K562 (cell line): ENCODE measurements around the gene EPHB4. TPM values are rescaled to one million over a fixed set of nuclear protein-coding genes. Genes with fewer than 3 reads are reported as not detected.
A peak's percentile ranks its signal among the peaks of the same experiment; 100 is the strongest.

ENCODE experiments used
- AFF4 ChIP-seq: sonication (generic); formaldehyde crosslinking; IDR thresholded peaks from 2 replicates; pipeline ENCODE4 v1.8.0; 2023; ENCODE audit warnings: mild to moderate bottlenecking, missing genetic modification reagents
- BCOR ChIP-seq: fragments of 450-650 bp; IDR thresholded peaks from 2 replicates; pipeline ENCODE4 v1.6.1; 2016
- CEBPB ChIP-seq: fragments of 450-650 bp; IDR thresholded peaks from 2 replicates; pipeline ENCODE4 v1.6.1; 2016; ENCODE audit warnings: missing genetic modification characterization, missing compliant biosample characterization
- CTCF ChIP-seq, 3 experiments: IDR thresholded peaks in 2 of 3; conservative IDR thresholded peaks in 1 of 3; 2 replicates each; pipeline ENCODE4 v1.5.1; 2011 to 2012; ENCODE audit warnings: low read length in 3 of 3, mild to moderate bottlenecking in 3 of 3, control low read depth in 2 of 3, improper control_type of control experiment in 1 of 3, inconsistent platforms in 1 of 3, low read depth in 1 of 3, mixed read lengths in 1 of 3, moderate library complexity in 1 of 3; ENCODE audit not compliant: insufficient read depth in 2 of 3
- EP300 ChIP-seq: IDR thresholded peaks from 2 replicates; pipeline ENCODE4 v1.6.1; 2012; ENCODE audit warnings: low read length, improper control_type of control experiment
- FOXA1 ChIP-seq: fragments of 450-650 bp; IDR thresholded peaks from 2 replicates; pipeline ENCODE4 v1.6.1; 2016; ENCODE audit warnings: mild to moderate bottlenecking, borderline replicate concordance
- JUND ChIP-seq, 2 experiments: IDR thresholded peaks; 2 replicates in 1 of 2; 3 replicates in 1 of 2; pipeline ENCODE4 v1.6.1; 2011; ENCODE audit warnings: borderline replicate concordance in 2 of 2, low read depth in 2 of 2, low read length in 2 of 2, improper control_type of control experiment in 1 of 2, missing biosample characterization in 1 of 2, missing genetic modification characterization in 1 of 2, missing genetic modification reagents in 1 of 2
- LCOR ChIP-seq: sonication (generic); formaldehyde crosslinking; IDR thresholded peaks from 2 replicates; pipeline ENCODE4 v1.8.0; 2022; ENCODE audit warnings: mild to moderate bottlenecking, missing genetic modification reagents
- MYNN ChIP-seq, 2 experiments: sonication (generic); formaldehyde crosslinking in 1 of 2; IDR thresholded peaks; 2 replicates each; pipeline versions ENCODE4 v1.5.0 to v1.6.1; 2016 to 2020; ENCODE audit warnings: antibody characterized with exemption in 1 of 2, missing genetic modification reagents in 1 of 2
- NR1H2 ChIP-seq: sonication (generic); formaldehyde crosslinking; IDR thresholded peaks from 2 replicates; pipeline ENCODE4 v1.4.0; 2020; ENCODE audit warnings: mild to moderate bottlenecking, missing genetic modification reagents
- OTX1 ChIP-seq: fragments of 450-650 bp; formaldehyde crosslinking; IDR thresholded peaks from 2 replicates; pipeline ENCODE4 v1.4.0; 2022; ENCODE audit warnings: mild to moderate bottlenecking
- PREB ChIP-seq: sonication (generic); formaldehyde crosslinking; IDR thresholded peaks from 2 replicates; pipeline ENCODE4 v1.8.1; 2023; ENCODE audit warnings: mild to moderate bottlenecking, missing genetic modification reagents
- RB1 ChIP-seq: fragments of 450-650 bp; IDR thresholded peaks from 2 replicates; pipeline ENCODE4 v1.6.1; 2017; ENCODE audit warnings: low read depth, mild to moderate bottlenecking
- THRB ChIP-seq: fragments of 450-650 bp; formaldehyde crosslinking; conservative IDR thresholded peaks from 2 replicates; pipeline ENCODE4 v1.4.0; 2022; ENCODE audit warnings: mild to moderate bottlenecking, missing genetic modification characterization
- TRIM25 ChIP-seq: fragments of 450-650 bp; IDR thresholded peaks from 2 replicates; pipeline ENCODE4 v1.7.0; 2016; ENCODE audit warnings: borderline replicate concordance
- polyA plus RNA-seq, 8 experiments: library from polyadenylated mRNA; depleted of rRNA in 4 of 8; stranded (reverse) in 5 of 8; unstranded in 3 of 8; fragments of >200 nt; fragmentation: Nextera tagmentation in 2 of 8; fragmentation: Illumina TruSeq in 1 of 8; extraction: Ambion mirVana in 2 of 8; extraction: Trizol in 1 of 8; gene quantifications; 2 replicates each; pipeline versions ENCODE4 v1.2.1 to v1.2.3, GENCODE V29; 2011 to 2014; ENCODE audit warnings: inconsistent platforms in 1 of 8, missing spikeins in 1 of 8
- total RNA-seq, 7 experiments: library from RNA; depleted of rRNA in 6 of 7; stranded (reverse); fragments of >200 nt in 6 of 7; fragmentation: Illumina TruSeq in 2 of 7; extraction: Trizol in 2 of 7; gene quantifications; 2 replicates each; pipeline versions ENCODE4 v1.2.1 to v1.2.3, GENCODE V29; 2011 to 2021; ENCODE audit warnings: low replicate concordance in 1 of 7

EPHB4 gene
- total and polyA plus RNA-seq, 9 of the 15 experiments (the other 6 are each of a cell fraction or from before 2014, with no cell fraction given), result 1.2 to 82.1 (median 37.9) TPM

GRCh38 chr7:100825751-100826513 lies 1.4 kb downstream of the EPHB4 start (continued):
- TF ChIP-seq EP300 (0 out of 2 replicates have a peak, but pooled peaks have one; percentile 8), CTCF (IDR thresholded peaks at IDR 0.05 in 2 of 3, conservative IDR thresholded peaks at IDR 0.05 in 1 of 3; ENCODE audit: insufficient read depth in 2 of 3, low read depth in 1 of 3, low read length in 3 of 3) (peak; percentile 78 to 86 (median 80)), LCOR (CRISPR knock-in tag) (0 out of 2 replicates have a peak, but pooled peaks have one; percentile 13), THRB (0 out of 2 replicates have a peak, but pooled peaks have one; percentile 78), FOXA1 (no peak), RB1 (no peak), NR1H2 (CRISPR knock-in tag) (0 out of 2 replicates have a peak, but pooled peaks have one; percentile 17), TRIM25 (0 out of 2 replicates have a peak, but pooled peaks have one; percentile 36), BCOR (no peak; the same call in 1 of the 2 replicates), PREB (CRISPR knock-in tag) (0 out of 2 replicates have a peak, but pooled peaks have one; percentile 56), AFF4 (CRISPR knock-in tag) (peak; percentile 65; the same call in 1 of the 2 replicates), MYNN (IDR thresholded peaks at IDR 0.05) (0 out of 2 replicates have a peak, but pooled peaks have one; percentile 66), MYNN (CRISPR knock-in tag; IDR thresholded peaks at IDR 0.05) (no peak), OTX1 (CRISPR knock-in tag) (0 out of 2 replicates have a peak, but pooled peaks have one; percentile 59), JUND (IDR thresholded peaks at IDR 0.05; ENCODE audit: borderline replicate concordance, low read depth, low read length) (peak; percentile 24; the same call in 1 of the 2 replicates), JUND (tag; IDR thresholded peaks at IDR 0.05; ENCODE audit: borderline replicate concordance, low read depth, low read length) (peak; percentile 17; the same call in 1 of the 3 replicates), CEBPB (tag) (0 out of 2 replicates have a peak, but pooled peaks have one; percentile 14)
